Caki2 (cell line): ENCODE measurements around the gene CD226. TPM values are rescaled to one million over a fixed set of nuclear protein-coding genes. Genes with fewer than 3 reads are reported as not detected.
"Not testable (repeated sequence)": the region's sequence is repeated elsewhere in the genome, so short reads cannot be mapped to it uniquely, and the experiment has no call there.

Experiments
- DNase-seq: peaks from one replicate; pipeline ENCODE4 v3.0.0-alpha.2; 2015; ENCODE audit warnings: low read depth
- in situ Hi-C: cut with HindIII; loops from 2 replicates; pipeline ENCODE4 v1.10.0; 2016; ENCODE audit warnings: low sequenced_read_pairs, low pct_unique_long_range_greater_than_20kb, mixed read lengths
- total RNA-seq: library from RNA; depleted of rRNA; stranded (reverse); fragments of >200 nt; shearing (Covaris generic); gene quantifications from 2 replicates; pipeline ENCODE4 v1.2.3, GENCODE V29; 2014; ENCODE audit warnings: low replicate concordance

Gene CD226
- total RNA-seq, 1 experiment from 2014 or later = 3.2 TPM

DNA sequence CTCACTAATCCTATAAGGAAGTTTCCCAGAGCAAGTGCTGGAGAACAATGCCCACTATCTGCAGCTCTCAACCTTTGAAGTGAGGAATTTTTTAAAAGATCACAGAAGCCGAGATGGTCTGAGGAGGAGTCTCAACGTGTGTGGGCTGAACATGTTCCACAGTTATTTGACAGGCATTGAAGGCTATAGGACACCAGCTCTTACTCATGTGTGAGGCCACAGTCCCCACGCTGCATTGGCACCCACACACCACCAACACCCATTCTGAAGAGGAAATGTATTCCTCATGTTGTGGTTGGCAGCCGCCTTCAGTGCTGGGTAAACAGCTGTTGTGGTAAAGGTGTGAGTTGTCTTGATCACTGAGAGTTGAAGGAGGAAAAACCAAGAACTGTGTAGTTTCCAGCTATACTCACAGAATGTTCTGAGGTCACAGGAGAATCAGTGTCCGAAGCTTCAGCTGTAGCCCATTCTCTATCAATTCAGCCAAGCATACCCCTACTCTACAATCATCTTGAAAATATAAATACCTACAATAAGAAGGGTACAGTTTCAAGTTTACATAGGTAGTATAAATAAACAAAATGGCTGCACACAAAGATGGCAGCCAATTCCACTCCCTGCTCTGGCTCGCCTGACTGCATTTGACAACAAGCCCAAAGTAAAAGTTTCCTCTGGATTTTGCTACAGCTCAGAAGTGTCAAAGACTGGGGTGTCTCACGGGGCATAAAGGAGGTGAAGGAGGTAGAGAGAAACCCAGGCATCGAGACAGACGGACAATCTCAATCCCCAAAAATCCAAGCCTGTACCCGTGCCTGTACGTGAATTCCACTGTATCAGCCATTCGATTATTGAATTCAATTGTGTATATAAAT lies 12.1 kb downstream of the CD226 start:
- DNase-seq = no peak
- in situ Hi-C loops = no loop called here

GRCh38 chr18:69934601-69935265 lies 12.9 kb downstream of the CD226 start:
- no peak for DNase-seq
- in situ Hi-C loops = no loop called here

- in situ Hi-C loops = no loop called here
Measured at GRCh38 chr18:69929041-69929774, 18.5 kb downstream of the CD226 start.

DNA sequence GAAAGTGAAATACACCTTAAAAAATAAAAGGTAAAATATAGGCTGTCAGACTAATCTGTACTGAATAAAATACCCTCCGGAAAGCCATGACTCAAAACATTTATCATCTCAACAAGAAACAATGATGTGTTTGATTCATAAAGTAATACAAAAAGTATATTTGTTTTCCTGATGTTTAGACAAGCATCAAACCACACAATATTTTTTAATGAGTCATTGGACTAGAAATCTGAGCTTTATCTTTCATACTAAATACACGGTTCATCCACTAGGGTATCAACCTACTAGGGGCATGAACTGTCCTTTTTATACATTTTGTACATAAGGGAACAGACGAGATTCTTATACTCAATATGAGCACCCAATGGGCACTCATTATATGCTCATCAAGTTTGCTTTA lies 31.3 kb downstream of the CD226 start:
- no peak for DNase-seq
- in situ Hi-C loops = no loop called here

More at GRCh38 chr18:69929041-69929774, 18.5 kb downstream of the CD226 start:
- DNase-seq = no peak

GRCh38 chr18:69908838-69909237 lies 38.8 kb downstream of the CD226 start:
- in situ Hi-C loops = no loop called here
- DNase-seq = no peak

DNA sequence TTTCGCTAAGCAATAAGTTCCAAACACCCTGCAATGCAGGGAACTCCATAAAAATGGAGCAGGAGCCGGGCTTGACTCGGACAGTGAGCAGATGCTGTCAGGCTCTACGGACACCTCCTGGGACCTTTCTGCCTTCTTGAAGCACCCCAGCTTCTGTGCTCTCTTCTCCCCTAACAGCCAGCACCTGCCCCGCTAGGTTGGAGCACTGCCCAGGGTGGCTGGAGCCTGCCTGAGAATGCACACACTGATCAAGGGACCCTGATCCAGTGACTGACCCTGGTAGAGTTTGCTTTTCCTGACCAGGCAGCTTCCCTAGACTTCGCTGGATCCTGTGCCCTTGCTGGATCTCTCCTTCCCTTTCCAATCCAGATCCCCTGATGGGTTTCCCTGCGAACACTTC lies 40.9 kb downstream of the CD226 start:
- in situ Hi-C loops = no loop called here

GRCh38 chr18:69900941-69901340 lies 46.7 kb downstream of the CD226 start:
- DNase-seq = no peak
- in situ Hi-C loops = no loop called here

More for the DNA sequence above, 40.9 kb downstream of the CD226 start:
- no peak for DNase-seq

DNA sequence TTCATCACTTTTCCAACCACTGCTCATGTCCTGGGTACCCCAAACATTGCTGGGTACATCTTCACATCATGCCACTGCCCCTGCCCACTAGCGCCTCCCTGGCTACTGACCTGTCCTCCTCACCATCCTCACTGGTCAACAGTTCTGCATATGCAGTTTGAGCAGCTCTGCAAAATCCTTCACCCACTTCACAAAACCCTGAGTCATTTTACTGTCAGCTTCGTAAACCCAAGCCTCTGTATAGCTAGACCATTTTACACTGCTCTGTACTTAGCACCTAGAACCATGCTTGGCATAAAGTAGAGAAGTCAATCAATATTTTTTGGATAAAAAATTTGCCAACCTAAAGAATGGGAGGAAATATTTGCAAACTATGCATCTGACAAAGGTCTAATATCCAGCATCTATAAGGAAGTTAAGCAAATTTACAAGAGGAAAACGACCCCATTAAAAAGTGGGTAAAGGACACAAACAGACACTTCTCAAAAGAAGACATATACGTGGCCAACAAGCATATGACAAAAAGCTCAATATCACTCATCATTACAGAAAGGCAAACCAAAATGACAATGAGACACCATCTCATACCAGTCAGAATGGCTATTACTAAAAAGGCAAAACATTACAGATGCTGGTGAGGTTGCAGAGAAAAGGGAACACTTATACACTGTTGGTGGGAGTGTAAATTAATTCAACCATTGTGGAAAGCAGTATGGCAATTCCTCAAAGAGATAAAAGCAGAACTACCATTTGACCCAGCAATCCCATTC lies 48.3 kb downstream of the CD226 start:
- in situ Hi-C loops = not testable (repeated sequence)

DNA sequence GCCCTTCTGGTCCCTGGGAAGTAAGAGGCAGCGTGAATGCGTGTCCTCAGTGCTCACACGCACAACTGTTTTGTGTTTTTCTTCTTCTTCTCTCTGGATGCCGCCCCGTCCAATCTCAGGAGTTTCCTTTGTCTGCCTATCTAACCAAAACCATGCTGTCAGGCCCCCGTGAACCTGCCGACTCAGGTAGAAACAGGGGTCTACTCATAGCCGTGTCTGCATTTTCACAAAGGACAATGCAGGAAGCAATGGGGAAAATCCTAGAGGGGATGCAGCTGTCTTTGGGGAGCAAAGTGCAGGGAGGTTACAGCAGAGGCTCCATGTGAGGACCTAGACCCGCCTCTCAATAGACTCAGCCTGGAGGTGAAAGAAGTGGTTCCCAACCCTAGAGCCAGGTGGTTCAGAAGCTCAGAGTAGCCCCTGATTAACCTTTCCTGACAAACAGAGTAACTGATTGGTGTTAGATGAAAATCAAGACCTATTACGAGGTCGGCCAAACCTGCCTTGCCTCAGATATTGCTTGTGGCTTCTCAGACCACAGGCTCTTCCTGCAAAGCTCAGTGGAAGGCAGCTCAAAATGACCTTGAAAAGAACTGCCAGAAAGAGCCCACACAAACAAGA lies 49.3 kb downstream of the CD226 start:
- in situ Hi-C loops = no loop called here

More for the DNA sequence above, 48.3 kb downstream of the CD226 start:
- not testable (repeated sequence) for DNase-seq

DNA sequence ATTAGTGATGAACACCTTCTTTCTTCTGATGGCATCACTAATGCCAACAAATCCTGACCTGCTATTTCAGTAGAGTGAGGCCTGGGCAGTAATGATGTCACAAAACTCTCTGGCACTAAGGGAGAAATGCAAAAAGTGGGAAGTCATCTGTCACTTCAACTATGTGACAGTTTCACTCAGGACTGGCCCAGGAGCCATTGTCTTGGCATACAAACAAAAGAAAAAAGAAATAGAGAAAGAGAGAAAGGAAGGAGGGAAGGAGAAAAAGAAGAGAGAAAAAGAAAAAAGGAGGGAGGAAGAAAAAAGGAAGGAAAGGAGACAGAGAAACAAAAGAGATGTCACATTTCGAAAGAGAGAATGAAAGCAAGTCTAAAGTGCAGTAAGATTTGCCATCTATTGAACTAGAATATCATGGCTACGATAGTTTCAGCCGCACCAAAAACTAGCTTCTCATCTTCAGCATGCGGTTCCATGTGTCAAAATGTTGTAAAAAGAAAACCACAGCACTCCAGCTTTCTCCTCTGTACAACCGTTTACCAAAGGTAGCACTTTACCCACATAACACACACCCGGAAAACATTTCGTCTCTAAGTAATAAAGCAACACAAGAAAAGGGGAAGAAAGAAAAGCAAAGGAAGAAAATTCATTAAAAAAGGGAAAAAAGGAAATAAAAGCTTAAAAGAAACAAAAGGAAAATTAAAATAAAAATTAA lies 50.1 kb downstream of the CD226 start:
- in situ Hi-C loops = no loop called here
- DNase-seq = no peak

More for the DNA sequence above, 49.3 kb downstream of the CD226 start:
- no peak for DNase-seq

DNA sequence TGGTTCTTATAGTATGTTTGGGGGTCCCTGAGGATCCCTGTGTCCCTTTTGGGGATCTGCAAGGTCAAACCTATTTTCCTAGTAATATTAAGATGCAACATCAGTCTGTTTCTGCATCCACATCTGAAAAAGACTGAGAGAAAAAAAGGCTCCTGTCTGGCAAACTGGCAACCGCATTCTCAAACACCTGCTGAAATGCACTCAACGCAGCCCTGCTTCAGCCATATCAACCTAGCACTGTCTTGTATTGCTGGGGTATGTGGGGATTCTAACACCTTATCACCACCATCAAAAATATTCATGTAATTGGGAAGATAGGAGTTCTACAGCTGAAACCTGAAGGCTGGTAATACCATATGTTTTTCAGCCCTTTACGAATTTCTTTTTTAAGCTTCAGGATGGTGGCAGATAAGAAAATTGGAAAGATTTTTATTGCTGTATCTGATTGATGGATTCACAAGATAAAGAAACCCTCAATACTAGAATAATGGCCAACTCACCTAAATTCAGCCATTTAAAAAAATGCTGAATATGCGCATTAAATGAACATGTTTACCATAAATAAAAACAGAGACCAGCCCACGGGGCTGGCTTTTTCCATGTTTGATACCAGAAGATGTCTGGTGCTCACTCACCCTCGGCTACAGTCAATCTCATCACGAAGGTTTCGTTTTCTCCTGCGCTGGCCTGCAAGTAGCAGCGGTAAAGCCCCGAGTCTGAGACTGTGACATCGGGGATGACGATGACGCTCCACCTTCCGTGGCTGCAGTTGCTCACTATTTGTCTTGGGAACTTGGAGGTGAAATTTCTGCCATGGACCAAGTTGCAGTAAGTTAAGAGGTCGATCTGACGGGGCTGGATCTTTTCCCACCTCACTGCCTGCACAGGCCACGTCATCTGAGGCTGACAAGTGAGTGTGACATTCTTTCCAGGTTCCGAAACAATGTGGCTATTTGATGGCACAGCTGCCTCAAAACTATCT lies 52.3 kb downstream of the CD226 start:
- no peak for DNase-seq

GRCh38 chr18:69894467-69894866 lies 53.2 kb downstream of the CD226 start:
- no peak for DNase-seq
- in situ Hi-C loops = no loop called here

More for the DNA sequence above, 52.3 kb downstream of the CD226 start:
- in situ Hi-C loops = no loop called here

DNA sequence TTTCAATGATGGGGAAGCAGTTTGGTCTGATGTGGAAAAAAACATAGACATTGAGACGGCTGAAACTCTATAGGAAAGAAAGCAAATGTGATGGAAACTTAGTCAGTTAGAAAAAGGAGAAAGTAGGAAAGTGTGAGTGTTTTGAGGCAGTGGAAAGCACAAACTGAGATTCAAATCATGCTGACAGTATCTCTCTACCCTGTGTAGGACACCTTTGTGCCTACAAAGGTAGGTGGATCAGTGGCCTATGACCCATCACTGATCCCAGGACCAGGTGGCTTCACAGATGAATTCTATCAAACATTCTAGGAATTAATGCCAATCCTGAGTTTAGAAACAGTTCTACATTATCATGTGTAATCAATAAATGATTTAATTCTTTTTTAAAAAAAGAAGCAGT lies 57.1 kb downstream of the CD226 start:
- in situ Hi-C loops = no loop called here
- no peak for DNase-seq

DNA sequence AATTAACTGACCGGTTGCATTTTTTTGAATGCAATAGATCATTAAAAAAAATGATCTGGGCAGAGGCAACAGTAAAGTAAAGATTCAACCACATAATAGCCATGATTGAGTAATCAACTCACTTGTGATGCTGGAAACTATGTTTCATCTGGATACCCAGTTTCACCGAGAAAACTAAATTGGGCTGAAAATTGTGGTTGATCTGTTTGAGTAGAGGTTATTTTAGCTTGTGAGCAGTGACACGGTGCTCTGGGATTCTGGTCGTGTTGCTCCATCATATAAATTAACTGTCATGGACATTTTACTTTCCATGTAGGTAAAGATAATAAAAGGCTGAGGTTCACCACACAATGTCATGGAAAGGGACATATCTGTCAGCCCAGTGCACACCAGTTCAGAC lies 58.7 kb downstream of the CD226 start:
- in situ Hi-C loops = no loop called here
- DNase-seq = no peak

DNA sequence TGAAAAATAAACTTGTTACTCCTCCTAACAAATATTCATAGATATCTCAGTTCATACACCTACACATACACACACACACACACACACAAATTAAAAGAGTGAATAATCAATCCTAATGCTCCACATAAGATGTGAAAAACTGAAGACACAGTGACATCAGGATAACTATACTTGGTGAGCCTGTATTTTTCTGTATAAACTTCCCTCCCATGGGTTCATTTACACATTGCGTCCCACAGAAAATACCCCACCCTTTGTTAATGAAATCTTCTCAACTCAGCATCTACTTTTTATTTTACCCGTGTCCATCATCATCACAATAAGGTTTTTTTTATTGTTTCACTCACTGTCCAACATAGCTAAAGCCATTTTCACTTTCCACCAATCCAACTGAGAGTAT lies 60.4 kb downstream of the CD226 start:
- in situ Hi-C loops = no loop called here
- DNase-seq = no peak

DNA sequence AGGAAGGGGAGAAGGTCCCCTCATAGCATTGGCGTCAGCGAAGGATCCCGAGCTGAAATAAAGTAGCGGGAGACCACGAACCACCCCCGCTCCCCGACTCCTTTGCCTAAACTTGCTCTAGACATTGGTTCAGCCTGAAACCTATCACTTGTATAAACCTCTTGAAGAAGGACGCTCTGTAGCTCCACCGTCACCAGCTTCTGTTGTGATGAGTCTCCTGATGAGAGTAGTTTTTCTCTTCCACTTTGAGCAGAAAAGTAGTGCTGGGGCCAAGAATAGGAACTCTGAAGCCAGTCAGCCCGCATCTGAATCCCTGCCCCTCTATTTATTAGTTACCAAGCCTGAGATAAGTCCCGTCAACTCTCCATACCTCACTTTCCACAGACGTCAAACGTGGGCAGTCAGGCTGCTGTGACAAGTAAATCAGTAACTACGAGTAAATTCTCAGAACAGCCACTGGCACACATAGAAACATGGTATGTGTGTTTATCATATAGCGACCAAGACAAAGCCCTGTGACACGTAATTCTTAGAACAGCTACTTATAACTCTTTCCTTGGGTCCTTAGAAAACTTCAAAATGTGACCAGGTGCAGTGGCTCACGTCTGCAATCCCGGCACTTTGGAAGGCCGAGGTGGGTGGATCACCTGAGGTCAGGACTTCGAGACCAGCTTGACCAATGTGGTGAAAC lies 61.7 kb downstream of the CD226 start:
- in situ Hi-C loops = no loop called here

More for the DNA sequence above, 61.7 kb downstream of the CD226 start:
- DNase-seq = peak; percentile 0
